ENCODE measurements around the gene ENPP6.

Gene ENPP6

GRCh38 chr4:184153781-184154180, 63.9 kb downstream of the ENPP6 start:
- H3K27ac ChIP-seq (ENCODE audit: low read depth, low read length) = no peak overlapping the region

GRCh38 chr4:184151988-184152485, 65.6 kb downstream of the ENPP6 start:
- Histone ChIP-seq H3K36me3 (ENCODE audit: control insufficient read depth in 5 of 5, insufficient read depth in 5 of 5, low read length in 5 of 5) (no peaks in the 10 kb centered on the region), H3K9me3 (ENCODE audit: control insufficient read depth in 5 of 5, low read length in 5 of 5) (no peaks in the 10 kb centered on the region), H3K27ac (ENCODE audit: low read depth, low read length) (no peak overlapping the region), H3K4me1 (ENCODE audit: control insufficient read depth in 5 of 5, insufficient read depth in 5 of 5, low read length in 5 of 5) (peaks cover 0 to 6% (median 0%) of the 10 kb centered on the region in 5 donors), H3K4me3 (ENCODE audit: low read depth in 1 of 5, low read length in 5 of 5) (no peak overlapping the region), H3K9ac (ENCODE audit: low read length in 5 of 5) (no peak overlapping the region), H3K27me3 (ENCODE audit: control insufficient read depth in 5 of 5, insufficient read depth in 4 of 5, low read length in 5 of 5) (peaks cover 0 to 2% (median 0%) of the 10 kb centered on the region in 5 donors)

More at GRCh38 chr4:184153781-184154180, 63.9 kb downstream of the ENPP6 start:
- H3K4me1 ChIP-seq (ENCODE audit: control insufficient read depth in 5 of 5, insufficient read depth in 5 of 5, low read length in 5 of 5) = peaks cover 0 to 6% (median 0%) of the 10 kb centered on the region in 5 donors
- no peaks in the 10 kb centered on the region for H3K27me3 ChIP-seq (ENCODE audit: control insufficient read depth in 5 of 5, insufficient read depth in 4 of 5, low read length in 5 of 5)
- H3K9me3 ChIP-seq (ENCODE audit: control insufficient read depth in 5 of 5, low read length in 5 of 5) = no peaks in the 10 kb centered on the region
- H3K4me3 ChIP-seq (ENCODE audit: low read depth in 1 of 5, low read length in 5 of 5) = no peak overlapping the region
- no peak overlapping the region for H3K9ac ChIP-seq (ENCODE audit: low read length in 5 of 5)
- no peaks in the 10 kb centered on the region for H3K36me3 ChIP-seq (ENCODE audit: control insufficient read depth in 5 of 5, insufficient read depth in 5 of 5, low read length in 5 of 5)

- Histone ChIP-seq H3K9ac (ENCODE audit: low read length in 5 of 5) (no peak overlapping the region), H3K4me3 (ENCODE audit: low read depth in 1 of 5, low read length in 5 of 5) (no peak overlapping the region), H3K36me3 (ENCODE audit: control insufficient read depth in 5 of 5, insufficient read depth in 5 of 5, low read length in 5 of 5) (no peaks in the 10 kb centered on the region), H3K4me1 (ENCODE audit: control insufficient read depth in 5 of 5, insufficient read depth in 5 of 5, low read length in 5 of 5) (peaks cover 0 to 6% (median 0%) of the 10 kb centered on the region in 5 donors), H3K27ac (ENCODE audit: low read depth, low read length) (no peak overlapping the region), H3K9me3 (ENCODE audit: control insufficient read depth in 5 of 5, low read length in 5 of 5) (no peaks in the 10 kb centered on the region), H3K27me3 (ENCODE audit: control insufficient read depth in 5 of 5, insufficient read depth in 4 of 5, low read length in 5 of 5) (peaks cover 0 to 8% (median 0%) of the 10 kb centered on the region in 5 donors)
These were observed 67.4 kb downstream of the ENPP6 start for GRCh38 chr4:184150102-184150839.

- Histone ChIP-seq H3K36me3 (ENCODE audit: control insufficient read depth in 5 of 5, insufficient read depth in 5 of 5, low read length in 5 of 5) (no peaks in the 10 kb centered on the region), H3K4me3 (ENCODE audit: low read depth in 1 of 5, low read length in 5 of 5) (no peak overlapping the region), H3K27ac (ENCODE audit: low read depth, low read length) (no peak overlapping the region)
These were observed 68.7 kb downstream of the ENPP6 start for GRCh38 chr4:184148738-184149637.

GRCh38 chr4:184147858-184148737, 69.6 kb downstream of the ENPP6 start:
- H3K27ac ChIP-seq (ENCODE audit: low read depth, low read length) = no peak overlapping the region
- H3K27me3 ChIP-seq (ENCODE audit: control insufficient read depth in 5 of 5, insufficient read depth in 4 of 5, low read length in 5 of 5) = peaks cover 0 to 8% (median 0%) of the 10 kb centered on the region in 5 donors
- no peak overlapping the region for H3K4me3 ChIP-seq (ENCODE audit: low read depth in 1 of 5, low read length in 5 of 5)
- no peak overlapping the region for H3K9ac ChIP-seq (ENCODE audit: low read length in 5 of 5)
- no peaks in the 10 kb centered on the region for H3K9me3 ChIP-seq (ENCODE audit: control insufficient read depth in 5 of 5, low read length in 5 of 5)
- no peaks in the 10 kb centered on the region for H3K36me3 ChIP-seq (ENCODE audit: control insufficient read depth in 5 of 5, insufficient read depth in 5 of 5, low read length in 5 of 5)
- H3K4me1 ChIP-seq (ENCODE audit: control insufficient read depth in 5 of 5, insufficient read depth in 5 of 5, low read length in 5 of 5) = no peaks in the 10 kb centered on the region

More at GRCh38 chr4:184148738-184149637, 68.7 kb downstream of the ENPP6 start:
- peaks cover 0 to 2% (median 0%) of the 10 kb centered on the region in 5 donors for H3K4me1 ChIP-seq (ENCODE audit: control insufficient read depth in 5 of 5, insufficient read depth in 5 of 5, low read length in 5 of 5)
- H3K27me3 ChIP-seq (ENCODE audit: control insufficient read depth in 5 of 5, insufficient read depth in 4 of 5, low read length in 5 of 5) = peaks cover 0 to 8% (median 0%) of the 10 kb centered on the region in 5 donors
- H3K9ac ChIP-seq (ENCODE audit: low read length in 5 of 5) = no peak overlapping the region
- H3K9me3 ChIP-seq (ENCODE audit: control insufficient read depth in 5 of 5, low read length in 5 of 5) = no peaks in the 10 kb centered on the region

GRCh38 chr4:184146951-184147350, 70.7 kb downstream of the ENPP6 start:
- no peak overlapping the region for H3K9ac ChIP-seq (ENCODE audit: low read length in 5 of 5)
- no peaks in the 10 kb centered on the region for H3K9me3 ChIP-seq (ENCODE audit: control insufficient read depth in 5 of 5, low read length in 5 of 5)
- no peaks in the 10 kb centered on the region for H3K4me1 ChIP-seq (ENCODE audit: control insufficient read depth in 5 of 5, insufficient read depth in 5 of 5, low read length in 5 of 5)
- peaks cover 0 to 11% (median 0%) of the 10 kb centered on the region in 5 donors for H3K27me3 ChIP-seq (ENCODE audit: control insufficient read depth in 5 of 5, insufficient read depth in 4 of 5, low read length in 5 of 5)
- no peak overlapping the region for H3K27ac ChIP-seq (ENCODE audit: low read depth, low read length)
- no peaks in the 10 kb centered on the region for H3K36me3 ChIP-seq (ENCODE audit: control insufficient read depth in 5 of 5, insufficient read depth in 5 of 5, low read length in 5 of 5)
- H3K4me3 ChIP-seq (ENCODE audit: low read depth in 1 of 5, low read length in 5 of 5) = no peak overlapping the region

- no peak overlapping the region for H3K27ac ChIP-seq (ENCODE audit: low read depth, low read length)
These were observed 72.1 kb downstream of the ENPP6 start for GRCh38 chr4:184145596-184145995.

GRCh38 chr4:184143770-184144564, 73.7 kb downstream of the ENPP6 start:
- Histone ChIP-seq H3K9ac (ENCODE audit: low read length in 5 of 5) (no peak overlapping the region), H3K9me3 (ENCODE audit: control insufficient read depth in 5 of 5, low read length in 5 of 5) (peaks cover 0 to 6% (median 0%) of the 10 kb centered on the region in 5 donors), H3K27me3 (ENCODE audit: control insufficient read depth in 5 of 5, insufficient read depth in 4 of 5, low read length in 5 of 5) (peaks cover 0 to 11% (median 0%) of the 10 kb centered on the region in 5 donors), H3K36me3 (ENCODE audit: control insufficient read depth in 5 of 5, insufficient read depth in 5 of 5, low read length in 5 of 5) (no peaks in the 10 kb centered on the region), H3K27ac (ENCODE audit: low read depth, low read length) (no peak overlapping the region), H3K4me1 (ENCODE audit: control insufficient read depth in 5 of 5, insufficient read depth in 5 of 5, low read length in 5 of 5) (no peaks in the 10 kb centered on the region), H3K4me3 (ENCODE audit: low read depth in 1 of 5, low read length in 5 of 5) (no peak overlapping the region)

More at GRCh38 chr4:184145596-184145995, 72.1 kb downstream of the ENPP6 start:
- Histone ChIP-seq H3K36me3 (ENCODE audit: control insufficient read depth in 5 of 5, insufficient read depth in 5 of 5, low read length in 5 of 5) (no peaks in the 10 kb centered on the region), H3K4me1 (ENCODE audit: control insufficient read depth in 5 of 5, insufficient read depth in 5 of 5, low read length in 5 of 5) (no peaks in the 10 kb centered on the region), H3K27me3 (ENCODE audit: control insufficient read depth in 5 of 5, insufficient read depth in 4 of 5, low read length in 5 of 5) (peaks cover 0 to 11% (median 0%) of the 10 kb centered on the region in 5 donors), H3K4me3 (ENCODE audit: low read depth in 1 of 5, low read length in 5 of 5) (no peak overlapping the region), H3K9ac (ENCODE audit: low read length in 5 of 5) (no peak overlapping the region), H3K9me3 (ENCODE audit: control insufficient read depth in 5 of 5, low read length in 5 of 5) (peaks cover 0 to 6% (median 0%) of the 10 kb centered on the region in 5 donors)

Data from subcutaneous abdominal adipose tissue (tissue), 5 donors.